ENCODE measurements around the gene ASIP.

The ASIP gene

DNA sequence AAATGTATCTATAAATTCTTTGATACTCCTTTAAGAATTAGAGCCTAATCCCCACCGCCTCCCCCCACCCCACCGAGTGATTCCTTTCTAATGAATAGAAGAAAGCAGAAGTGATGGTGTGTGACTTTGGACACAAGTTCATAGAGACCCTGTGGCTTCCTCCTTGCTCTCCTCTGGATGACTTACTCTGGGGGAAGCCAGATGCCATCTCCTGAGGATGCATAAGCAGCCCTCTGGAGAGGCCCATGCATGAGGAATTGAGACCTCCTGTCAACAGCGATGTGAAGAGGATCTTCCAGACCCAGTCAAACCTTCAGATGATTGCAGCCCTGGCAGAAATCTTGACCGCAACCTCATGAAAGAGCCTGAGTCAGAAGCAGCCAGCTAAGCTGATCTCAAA, 40.8 kb downstream of the ASIP start:
- TF ChIP-seq FOXP2 (optimal IDR thresholded peaks at IDR 0.05; ENCODE audit: borderline replicate concordance, extremely low read depth, extremely low read length, insufficient read depth) (no peak), SIN3A (IDR thresholded peaks at IDR 0.05; ENCODE audit: borderline replicate concordance, insufficient read depth, low read length) (no peak)

DNA sequence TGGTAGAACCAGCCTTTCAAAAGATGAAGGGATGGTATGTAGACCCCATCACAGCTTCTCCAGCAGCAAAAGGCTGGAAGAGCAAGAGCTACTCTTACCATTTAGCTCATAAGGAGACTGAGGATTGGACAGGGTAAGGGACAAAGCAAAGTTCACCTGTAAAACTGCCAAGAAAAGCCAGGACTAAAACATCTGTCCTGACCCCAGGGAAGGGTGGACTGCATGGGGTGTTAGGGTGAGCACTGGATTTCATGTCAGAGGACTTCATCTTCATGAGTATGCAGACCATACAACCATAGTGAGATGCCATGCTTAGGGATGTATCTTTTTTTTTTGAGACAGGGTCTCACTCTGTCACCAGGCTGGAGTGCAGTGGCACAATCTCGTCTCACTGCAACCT, 42.6 kb downstream of the ASIP start:
- TF ChIP-seq POLR2AphosphoS5 (IDR thresholded peaks at IDR 0.05; ENCODE audit: low read depth, low read length) = no peak
- no peak for TF ChIP-seq TAF1 (IDR thresholded peaks at IDR 0.05; ENCODE audit: borderline replicate concordance, insufficient read depth, low read length)
- TF ChIP-seq SIN3A (IDR thresholded peaks at IDR 0.05; ENCODE audit: borderline replicate concordance, insufficient read depth, low read length) = no peak
- TF ChIP-seq FOXP2 (optimal IDR thresholded peaks at IDR 0.05; ENCODE audit: borderline replicate concordance, extremely low read depth, extremely low read length, insufficient read depth) = no peak
- TF ChIP-seq REST (IDR thresholded peaks at IDR 0.05; ENCODE audit: insufficient read depth in 1 of 2, low read depth in 2 of 2, low read length in 2 of 2) = no peak

DNA sequence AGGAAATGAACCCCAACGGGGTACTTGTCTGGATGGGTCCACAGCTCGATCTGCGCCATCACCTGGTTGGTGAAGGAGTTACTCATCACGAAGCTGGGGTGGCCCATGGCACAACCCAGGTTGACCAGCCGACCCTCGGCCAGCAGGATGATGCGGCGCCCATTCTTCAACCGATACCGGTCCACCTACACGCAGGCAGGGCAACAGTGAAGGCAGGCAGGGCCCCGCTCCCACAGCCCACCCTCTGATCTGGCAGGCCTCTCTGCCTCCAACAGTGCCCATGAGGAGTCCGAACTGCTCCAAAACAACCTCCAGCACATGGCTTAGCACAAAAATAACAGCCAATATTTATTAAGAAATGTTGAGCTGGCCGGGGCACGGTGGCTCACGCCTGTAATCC, 44.2 kb downstream of the ASIP start:
- no peak for TF ChIP-seq REST (IDR thresholded peaks at IDR 0.05; ENCODE audit: insufficient read depth in 1 of 2, low read depth in 2 of 2, low read length in 2 of 2)
- no peak for TF ChIP-seq SIN3A (IDR thresholded peaks at IDR 0.05; ENCODE audit: borderline replicate concordance, insufficient read depth, low read length)
- no peak for TF ChIP-seq POLR2AphosphoS5 (IDR thresholded peaks at IDR 0.05; ENCODE audit: low read depth, low read length)
- TF ChIP-seq FOXP2 (optimal IDR thresholded peaks at IDR 0.05; ENCODE audit: borderline replicate concordance, extremely low read depth, extremely low read length, insufficient read depth) = no peak
- TF ChIP-seq TAF1 (IDR thresholded peaks at IDR 0.05; ENCODE audit: borderline replicate concordance, insufficient read depth, low read length) = no peak

DNA sequence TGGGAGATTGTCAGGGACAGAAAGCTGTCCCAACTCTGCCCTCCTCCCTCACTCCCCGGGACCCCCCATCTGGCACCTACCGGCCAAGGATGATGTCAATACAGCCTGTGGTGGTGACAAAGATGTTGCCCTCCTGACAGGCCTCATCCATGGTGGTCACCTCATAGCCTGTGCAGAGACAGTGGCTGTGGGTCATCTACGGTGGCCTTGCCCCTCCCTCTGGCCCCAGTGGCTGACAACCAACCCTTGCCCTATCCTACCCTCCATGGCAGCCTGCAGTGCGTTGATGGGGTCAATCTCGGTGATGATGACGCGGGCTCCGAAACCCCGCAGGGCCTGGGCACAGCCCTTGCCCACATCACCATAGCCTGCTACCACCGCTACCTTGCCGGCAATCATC, 49.2 kb downstream of the ASIP start:
- TF ChIP-seq POLR2AphosphoS5 (IDR thresholded peaks at IDR 0.05; ENCODE audit: low read depth, low read length) (no peak), SIN3A (IDR thresholded peaks at IDR 0.05; ENCODE audit: borderline replicate concordance, insufficient read depth, low read length) (no peak), REST (IDR thresholded peaks at IDR 0.05; ENCODE audit: insufficient read depth in 1 of 2, low read depth in 2 of 2, low read length in 2 of 2) (no peak), FOXP2 (optimal IDR thresholded peaks at IDR 0.05; ENCODE audit: borderline replicate concordance, extremely low read depth, extremely low read length, insufficient read depth) (no peak), TAF1 (IDR thresholded peaks at IDR 0.05; ENCODE audit: borderline replicate concordance, insufficient read depth, low read length) (no peak)

DNA sequence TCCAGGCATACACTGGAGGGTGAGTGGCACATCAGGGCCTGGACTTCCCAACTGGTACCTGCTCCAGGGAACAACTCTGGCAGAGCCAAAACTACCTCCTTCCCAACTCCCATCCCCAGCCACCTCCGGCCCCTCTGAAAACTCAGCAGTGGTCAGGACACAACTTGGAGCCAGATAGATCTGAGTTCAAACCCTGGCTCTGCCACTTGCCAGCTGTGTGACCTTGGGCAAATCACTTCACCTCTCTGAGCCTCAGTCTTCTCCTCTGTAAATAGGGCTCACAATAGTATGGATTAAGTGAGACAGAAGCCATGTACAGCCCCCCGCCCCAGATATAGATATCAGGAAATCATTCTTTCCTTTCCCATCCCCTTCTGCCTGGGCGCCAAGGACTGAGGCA, 51.3 kb downstream of the ASIP start:
- TF ChIP-seq POLR2AphosphoS5 (IDR thresholded peaks at IDR 0.05; ENCODE audit: low read depth, low read length) = no peak
- TF ChIP-seq REST (IDR thresholded peaks at IDR 0.05; ENCODE audit: insufficient read depth in 1 of 2, low read depth in 2 of 2, low read length in 2 of 2) = no peak
- TF ChIP-seq TAF1 (IDR thresholded peaks at IDR 0.05; ENCODE audit: borderline replicate concordance, insufficient read depth, low read length) = no peak
- no peak for TF ChIP-seq SIN3A (IDR thresholded peaks at IDR 0.05; ENCODE audit: borderline replicate concordance, insufficient read depth, low read length)
- TF ChIP-seq FOXP2 (optimal IDR thresholded peaks at IDR 0.05; ENCODE audit: borderline replicate concordance, extremely low read depth, extremely low read length, insufficient read depth) = no peak

Measured in PFSK-1 (cell line).